GM12864 (cell line): ENCODE results near the gene SHOC1.

ENCODE experiments used
- DNase-seq: peaks from one replicate; pipeline ENCODE4 v3.0.0-alpha.2; 2011; ENCODE audit warnings: low read depth
- H3K4me3 ChIP-seq: 2 replicates; pipeline ENCODE4 v1.5.1; 2011; ENCODE audit warnings: mild to moderate bottlenecking, low read depth, low read length, control low read depth
- CTCF ChIP-seq: IDR thresholded peaks from 2 replicates; pipeline ENCODE4 v1.5.1; 2011; ENCODE audit warnings: low read depth, mild to moderate bottlenecking, moderate library complexity, low read length, control low read depth, inconsistent platforms; ENCODE audit errors: missing control alignments

Gene SHOC1

GRCh38 chr9:111759762-111760639, 34.7 kb downstream of the SHOC1 start:
- peak; percentile 56 for TF ChIP-seq CTCF
- no peak overlapping the region for H3K4me3 ChIP-seq
- DNase-seq: peak; percentile 67

GRCh38 chr9:111754800-111755199, 39.9 kb downstream of the SHOC1 start:
- H3K4me3 ChIP-seq: no peak overlapping the region
- TF ChIP-seq CTCF: no peak
- no peak for DNase-seq

GRCh38 chr9:111752455-111752854, 42.3 kb downstream of the SHOC1 start:
- H3K4me3 ChIP-seq: no peak overlapping the region
- DNase-seq: no peak
- no peak for TF ChIP-seq CTCF
